ENCODE results near the gene KLHL9.

DNA sequence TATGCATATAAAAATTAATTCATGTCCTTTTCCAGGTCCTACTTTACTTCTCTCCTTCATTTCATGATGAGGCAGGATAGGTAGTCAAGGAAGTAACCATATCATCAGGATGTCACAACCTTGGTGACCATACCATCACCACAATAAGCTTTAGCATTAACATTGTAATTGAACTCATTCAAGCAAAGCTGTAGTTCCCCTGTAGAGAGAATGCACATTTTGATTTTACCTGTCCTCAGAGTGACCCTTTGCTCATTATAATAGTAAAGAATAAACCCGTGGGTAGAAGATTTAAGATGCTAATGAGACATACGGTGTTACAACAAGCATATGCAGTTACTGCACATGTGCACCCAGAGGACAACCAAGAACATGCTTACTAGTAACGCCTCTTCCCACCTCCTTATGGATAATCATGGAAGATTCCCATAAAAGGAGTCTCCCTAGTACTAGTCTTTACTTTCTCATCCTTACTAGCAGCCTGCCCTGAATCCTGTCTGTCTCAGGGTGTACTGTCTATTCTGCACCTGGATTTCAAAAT lies 13.3 kb upstream of the KLHL9 start:
- TF ChIP-seq CTCF (IDR thresholded peaks at IDR 0.05), result no peak
- no peak for TF ChIP-seq POLR2A (IDR thresholded peaks at IDR 0.05)
